Brain microvascular endothelial cell (primary cell): ENCODE results near the gene TNFRSF1A.

Experiments used
- DNase-seq: peaks from one replicate; pipeline ENCODE4 v3.0.0-alpha.2; 2020
- H3K27ac ChIP-seq: fragments of 250-450 bp; sonication (Bioruptor Pico); 2 replicates; pipeline ENCODE4 v1.5.1; 2020; ENCODE audit warnings: mild to moderate bottlenecking, moderate library complexity
- H3K27me3 ChIP-seq: fragments of 250-450 bp; sonication (Bioruptor Pico); replicated peaks from 2 replicates; pipeline ENCODE4 v1.5.1; 2020; ENCODE audit warnings: mild to moderate bottlenecking
- H3K36me3 ChIP-seq: fragments of 250-450 bp; sonication (Bioruptor Pico); replicated peaks from 2 replicates; pipeline ENCODE4 v1.5.1; 2020; ENCODE audit warnings: mild to moderate bottlenecking
- H3K4me3 ChIP-seq: 2 replicates; pipeline ENCODE4 v1.5.1; 2011; ENCODE audit warnings: low read depth, mild to moderate bottlenecking, control low read depth, low read length, moderate library complexity
- in situ Hi-C: cut with HindIII; loops from 2 replicates; pipeline ENCODE4 v1.10.0; 2017; ENCODE audit warnings: low sequenced_read_pairs, low pct_ligation_motif_present
- TF ChIP-seq, protein P1 (sequence below): IDR thresholded peaks from 2 replicates; pipeline ENCODE4 v1.5.1; 2011; ENCODE audit warnings: low read depth, mild to moderate bottlenecking, moderate library complexity, low read length, control low read depth, inconsistent platforms; ENCODE audit errors: missing control alignments

Gene TNFRSF1A

DNA sequence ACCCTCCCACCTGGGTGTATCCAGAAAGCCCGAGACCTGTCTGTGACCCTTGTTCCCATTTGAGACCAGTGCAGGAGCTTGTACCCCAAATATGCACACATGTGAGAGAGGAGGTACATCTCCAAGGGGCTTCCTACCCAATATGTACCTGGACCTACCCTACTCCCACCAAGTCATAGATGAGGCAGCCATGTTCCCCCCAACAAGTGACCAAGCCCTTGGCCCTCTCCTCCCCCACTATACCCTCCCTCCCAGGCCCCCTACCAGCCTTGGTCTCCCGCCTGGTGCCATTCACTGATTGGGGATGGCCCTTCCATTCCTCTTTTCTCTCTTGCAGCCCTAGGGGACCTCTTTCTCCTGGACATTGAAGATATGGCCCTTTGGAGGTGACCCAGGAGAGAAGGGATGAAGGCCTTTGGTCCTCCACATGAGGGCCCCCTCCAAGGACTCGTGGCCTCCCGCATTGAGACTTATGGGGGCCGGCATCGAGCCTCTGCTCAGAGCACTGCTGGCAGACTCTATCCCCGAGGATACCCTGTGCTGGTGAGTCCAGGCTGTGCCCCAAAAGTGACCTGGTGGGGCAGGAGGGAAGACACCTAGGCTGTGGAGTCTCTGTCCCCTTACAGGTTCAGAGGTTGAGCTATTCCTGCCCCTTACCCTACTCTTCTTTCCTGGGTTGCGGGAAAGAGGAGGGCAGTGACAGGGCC is 29.9 kb downstream of the TNFRSF1A start:
- H3K36me3 ChIP-seq = no peaks in the 10 kb centered on the region
- no peak for DNase-seq
- no peak overlapping the region for H3K4me3 ChIP-seq
- TF ChIP-seq, protein P1, sequence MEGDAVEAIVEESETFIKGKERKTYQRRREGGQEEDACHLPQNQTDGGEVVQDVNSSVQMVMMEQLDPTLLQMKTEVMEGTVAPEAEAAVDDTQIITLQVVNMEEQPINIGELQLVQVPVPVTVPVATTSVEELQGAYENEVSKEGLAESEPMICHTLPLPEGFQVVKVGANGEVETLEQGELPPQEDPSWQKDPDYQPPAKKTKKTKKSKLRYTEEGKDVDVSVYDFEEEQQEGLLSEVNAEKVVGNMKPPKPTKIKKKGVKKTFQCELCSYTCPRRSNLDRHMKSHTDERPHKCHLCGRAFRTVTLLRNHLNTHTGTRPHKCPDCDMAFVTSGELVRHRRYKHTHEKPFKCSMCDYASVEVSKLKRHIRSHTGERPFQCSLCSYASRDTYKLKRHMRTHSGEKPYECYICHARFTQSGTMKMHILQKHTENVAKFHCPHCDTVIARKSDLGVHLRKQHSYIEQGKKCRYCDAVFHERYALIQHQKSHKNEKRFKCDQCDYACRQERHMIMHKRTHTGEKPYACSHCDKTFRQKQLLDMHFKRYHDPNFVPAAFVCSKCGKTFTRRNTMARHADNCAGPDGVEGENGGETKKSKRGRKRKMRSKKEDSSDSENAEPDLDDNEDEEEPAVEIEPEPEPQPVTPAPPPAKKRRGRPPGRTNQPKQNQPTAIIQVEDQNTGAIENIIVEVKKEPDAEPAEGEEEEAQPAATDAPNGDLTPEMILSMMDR = no peak
- H3K27ac ChIP-seq = no peak overlapping the region
- peaks cover 4% of the 10 kb centered on the region for H3K27me3 ChIP-seq
- in situ Hi-C loops = no loop called here

- H3K4me3 ChIP-seq = peak overlapping the region; percentile 9
- in situ Hi-C loops = no loop called here
- DNase-seq = no peak
Measured at GRCh38 chr12:6310771-6311610, 30.9 kb downstream of the TNFRSF1A start.

GRCh38 chr12:6307529-6307928 is 34.3 kb downstream of the TNFRSF1A start:
- in situ Hi-C loops = no loop called here
- no peak for DNase-seq
- Histone ChIP-seq H3K27ac (no peak overlapping the region), H3K4me3 (no peak overlapping the region), H3K27me3 (peaks cover 4% of the 10 kb centered on the region), H3K36me3 (no peaks in the 10 kb centered on the region)
- TF ChIP-seq, protein P1 = no peak

More at GRCh38 chr12:6310771-6311610, 30.9 kb downstream of the TNFRSF1A start:
- Histone ChIP-seq H3K27ac (no peak overlapping the region), H3K36me3 (no peaks in the 10 kb centered on the region), H3K27me3 (peaks cover 4% of the 10 kb centered on the region)
- TF ChIP-seq, protein P1 = no peak

DNA sequence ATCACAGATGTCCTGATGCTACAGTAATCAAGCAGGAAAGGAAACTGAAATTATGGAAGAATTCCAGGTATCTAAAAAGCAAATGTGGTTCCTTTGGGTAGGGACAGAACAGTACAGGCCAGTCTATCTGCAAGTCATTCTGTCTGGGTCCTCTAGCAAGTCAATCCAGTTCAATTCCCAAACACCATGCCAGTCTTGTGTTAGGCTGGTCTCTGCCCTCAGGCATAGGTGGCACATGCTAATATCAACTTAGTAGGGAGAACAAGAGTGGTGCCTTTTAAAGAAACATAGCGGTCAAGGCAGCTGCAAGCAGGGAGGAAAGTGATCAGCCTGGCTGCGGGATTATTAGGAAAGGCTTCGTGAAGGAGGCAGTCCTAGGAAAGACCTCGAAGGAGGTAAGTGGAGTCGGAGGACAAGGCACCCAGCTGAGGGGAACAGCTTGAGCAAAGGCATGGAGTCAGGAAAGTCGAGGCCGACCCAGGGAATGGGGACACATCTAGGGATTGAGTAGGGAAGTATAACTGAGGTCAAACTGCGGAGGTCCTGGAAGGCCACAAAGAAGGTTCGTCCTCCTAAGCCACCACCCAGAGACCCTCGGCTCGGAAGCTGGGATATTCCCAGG is 35.2 kb downstream of the TNFRSF1A start:
- no peak for DNase-seq
- no peak overlapping the region for H3K4me3 ChIP-seq
- no peak overlapping the region for H3K27ac ChIP-seq
- in situ Hi-C loops = no loop called here
- H3K27me3 ChIP-seq = peaks cover 4% of the 10 kb centered on the region
- H3K36me3 ChIP-seq = no peaks in the 10 kb centered on the region
- TF ChIP-seq, protein P1 = no peak

GRCh38 chr12:6306151-6306550 is 35.7 kb downstream of the TNFRSF1A start:
- no peak for DNase-seq
- Histone ChIP-seq H3K27me3 (peaks cover 4% of the 10 kb centered on the region), H3K27ac (no peak overlapping the region), H3K36me3 (no peaks in the 10 kb centered on the region), H3K4me3 (no peak overlapping the region)
- TF ChIP-seq, protein P1 = no peak
- in situ Hi-C loops = no loop called here
